Ovary (tissue), 3 donors: ENCODE results near the gene CGNL1.

Experiments
- CTCF ChIP-seq, 3 donors: fragments of 450-650 bp in 2 of 3; fragments of 200-600 bp in 1 of 3; IDR thresholded peaks; one replicate each; pipeline versions ENCODE4 v1.5.1 to v1.8.0; 2016 to 2022; ENCODE audit warnings: antibody characterized with exemption in 3 of 3, mild to moderate bottlenecking in 1 of 3
- EP300 ChIP-seq: sonication (generic); formaldehyde crosslinking; IDR thresholded peaks from one replicate; pipeline ENCODE4 v1.6.1; 2017; ENCODE audit warnings: antibody characterized with exemption
- POLR2A ChIP-seq: fragments of 450-650 bp; IDR thresholded peaks from one replicate; pipeline ENCODE4 v1.6.1; 2017; ENCODE audit warnings: antibody characterized with exemption, mild to moderate bottlenecking, moderate library complexity
- donor health status: DM: no; HTN: no; CAD: no.

GRCh38 chr15:57598346-57598745, 222.0 kb downstream of the CGNL1 start:
- TF ChIP-seq POLR2A = no peak
- TF ChIP-seq CTCF (IDR thresholded peaks at IDR 0.05) = no peak
- no peak for TF ChIP-seq EP300
